PC-9 (cell line): ENCODE data around the gene ABCD4.

ENCODE experiments used
- EZH2 ChIP-seq: fragments of 200-600 bp; sonication (generic); IDR thresholded peaks from 2 replicates; pipeline ENCODE4 v1.8.0; 2017; ENCODE audit warnings: antibody characterized with exemption, low read depth
- TF ChIP-seq, protein P1 (sequence below): fragments of 200-600 bp; sonication (generic); conservative IDR thresholded peaks from 2 replicates; pipeline ENCODE4 v1.6.1; 2017; ENCODE audit warnings: mixed run types, antibody characterized with exemption, mild to moderate bottlenecking, moderate library complexity

GRCh38 chr14:74258764-74259035 lies 44.0 kb downstream of the ABCD4 start:
- TF ChIP-seq, protein P1, sequence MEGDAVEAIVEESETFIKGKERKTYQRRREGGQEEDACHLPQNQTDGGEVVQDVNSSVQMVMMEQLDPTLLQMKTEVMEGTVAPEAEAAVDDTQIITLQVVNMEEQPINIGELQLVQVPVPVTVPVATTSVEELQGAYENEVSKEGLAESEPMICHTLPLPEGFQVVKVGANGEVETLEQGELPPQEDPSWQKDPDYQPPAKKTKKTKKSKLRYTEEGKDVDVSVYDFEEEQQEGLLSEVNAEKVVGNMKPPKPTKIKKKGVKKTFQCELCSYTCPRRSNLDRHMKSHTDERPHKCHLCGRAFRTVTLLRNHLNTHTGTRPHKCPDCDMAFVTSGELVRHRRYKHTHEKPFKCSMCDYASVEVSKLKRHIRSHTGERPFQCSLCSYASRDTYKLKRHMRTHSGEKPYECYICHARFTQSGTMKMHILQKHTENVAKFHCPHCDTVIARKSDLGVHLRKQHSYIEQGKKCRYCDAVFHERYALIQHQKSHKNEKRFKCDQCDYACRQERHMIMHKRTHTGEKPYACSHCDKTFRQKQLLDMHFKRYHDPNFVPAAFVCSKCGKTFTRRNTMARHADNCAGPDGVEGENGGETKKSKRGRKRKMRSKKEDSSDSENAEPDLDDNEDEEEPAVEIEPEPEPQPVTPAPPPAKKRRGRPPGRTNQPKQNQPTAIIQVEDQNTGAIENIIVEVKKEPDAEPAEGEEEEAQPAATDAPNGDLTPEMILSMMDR: no peak
- TF ChIP-seq EZH2: no peak
